HepG2 (cell line): ENCODE measurements around the gene AGTRAP. TPM values are rescaled to one million over a fixed set of nuclear protein-coding genes. Genes with fewer than 3 reads are reported as not detected.

Experiments used
- ATAC-seq: fragments of 200-7000 bp; cut with Tn5 transposase; 3 replicates; pipeline ENCODE4 v1.9.1; 2020; ENCODE audit warnings: mild to moderate bottlenecking, moderate library complexity
- BruUV-seq: library from RNA; stranded (reverse); fragments of 400-500 nt; replicated peaks from 2 replicates; lab custom pipeline; 2021; lab: Mats Ljungman, UMichigan
- CTCF ChIA-PET: fragments of 300-600 bp; formaldehyde crosslinking; extraction: SDS; loops from one replicate; lab custom pipeline; 2021; ENCODE audit warnings: low total read pairs, inconsistent platforms, low intra/inter-chr PET ratio; lab: Yijun Ruan, JAX
- POLR2A ChIA-PET: fragments of 350-600 bp; sonication (Branson Sonifier 250); formaldehyde crosslinking; loops from one replicate; lab custom pipeline; 2020; ENCODE audit warnings: antibody characterized with exemption, inconsistent platforms; lab: Yijun Ruan, JAX
- DNase-seq: peaks from one replicate; pipeline ENCODE4 v3.0.0-alpha.2; 2015; ENCODE audit warnings: low spot score
- FAIRE-seq: peaks from 3 replicates; lab custom pipeline; 2011; peaks lifted over from hg19 to GRCh38; lab: Jason Lieb, UNC
- H2AFZ ChIP-seq: one replicate; pipeline ENCODE4 v1.6.1; 2011; ENCODE audit warnings: low read length, inconsistent platforms
- H3K27ac ChIP-seq: fragments of 300-600 bp; 3 replicates; pipeline ENCODE4 v1.8.0; 2011; ENCODE audit warnings: mixed run types, mild to moderate bottlenecking, mixed read lengths, low read length, inconsistent platforms; ENCODE audit not compliant: insufficient read depth; ENCODE audit errors: extremely low read length
- H3K27me3 ChIP-seq, 2 experiments: fragments of 200-600 bp in 1 of 2; 2 replicates in 1 of 2; 3 replicates in 1 of 2; pipeline versions ENCODE4 v1.6.0 to v1.8.0; 2011; ENCODE audit warnings: low read length in 2 of 2, mild to moderate bottlenecking in 2 of 2, moderate library complexity in 2 of 2, inconsistent platforms in 1 of 2; ENCODE audit not compliant: insufficient read depth in 2 of 2, control insufficient read depth in 1 of 2
- H3K36me3 ChIP-seq, 2 experiments: fragments of 200-600 bp in 1 of 2; replicated peaks in 1 of 2; 2 replicates in 1 of 2; 3 replicates in 1 of 2; pipeline versions ENCODE4 v1.5.1 to v1.8.0; 2011; ENCODE audit warnings: low read length in 2 of 2, inconsistent platforms in 1 of 2; ENCODE audit not compliant: insufficient read depth in 2 of 2, control insufficient read depth in 1 of 2
- H3K4me1 ChIP-seq: 2 replicates; pipeline ENCODE4 v1.5.1; 2012; ENCODE audit warnings: low read length, inconsistent platforms; ENCODE audit not compliant: insufficient read depth
- H3K4me2 ChIP-seq: 2 replicates; pipeline ENCODE4 v1.6.0; 2011; ENCODE audit warnings: low read depth, low read length, inconsistent platforms
- H3K4me3 ChIP-seq, 3 experiments: fragments of 200-600 bp in 1 of 3; sonication (generic), shearing (Covaris generic) in 1 of 3; replicated peaks in 1 of 3; 2 replicates each; pipeline ENCODE4 v1.5.1; 2011 to 2016; ENCODE audit warnings: low read length in 3 of 3, inconsistent platforms in 2 of 3, low read depth in 2 of 3, mild to moderate bottlenecking in 2 of 3, control low read depth in 1 of 3, mixed read lengths in 1 of 3; ENCODE audit not compliant: insufficient read depth in 1 of 3
- H3K79me2 ChIP-seq: one replicate; pipeline ENCODE4 v1.6.1; 2011; ENCODE audit warnings: low read length, inconsistent platforms; ENCODE audit not compliant: insufficient read depth
- H3K9ac ChIP-seq: 2 replicates; pipeline ENCODE4 v1.6.0; 2011; ENCODE audit warnings: mild to moderate bottlenecking, low read depth, low read length, inconsistent platforms; ENCODE audit not compliant: insufficient read depth
- H3K9me3 ChIP-seq: 2 replicates; pipeline ENCODE4 v1.5.1; 2012; ENCODE audit warnings: mild to moderate bottlenecking, low read length
- H4K20me1 ChIP-seq: 2 replicates; pipeline ENCODE4 v1.6.0; 2011; ENCODE audit warnings: inconsistent platforms, mild to moderate bottlenecking, low read length, moderate library complexity; ENCODE audit not compliant: insufficient read depth
- HNRNPLL ChIP-seq: fragments of 200-400 bp; formaldehyde crosslinking; IDR thresholded peaks from 2 replicates; pipeline ENCODE4 v1.6.1; 2017; ENCODE audit warnings: mild to moderate bottlenecking, low read depth, low read length; ENCODE audit not compliant: poor library complexity, severe bottlenecking
- MNT ChIP-seq: fragments of 450-650 bp; IDR thresholded peaks from 2 replicates; pipeline ENCODE4 v1.6.1; 2016
- MXD1 ChIP-seq: sonication (generic); formaldehyde crosslinking; IDR thresholded peaks from 2 replicates; pipeline ENCODE4 v1.4.0; 2020; ENCODE audit warnings: mild to moderate bottlenecking, missing genetic modification reagents
- ZSCAN9 ChIP-seq: IDR thresholded peaks from 2 replicates; pipeline ENCODE4 v1.6.1; 2016; ENCODE audit warnings: borderline replicate concordance
- WGBS: methylation state at CpG from one replicate; pipeline ENCODE4 v1.1.6; 2017; ENCODE audit warnings: low lambda C conversion rate; 5-methylcytosine and 5-hydroxymethylcytosine counted together
- in situ Hi-C: cut with HindIII; loops from 2 replicates; pipeline ENCODE4 v1.10.0; 2017; ENCODE audit warnings: low pct_unique_long_range_greater_than_20kb; ENCODE audit not compliant: extremely low pct_ligation_motif_present
- intact Hi-C: fragments of 100-400 bp; cut with micrococcal nuclease; formaldehyde crosslinking; loops from one replicate; pipeline ENCODE4 v1.10.0; 2022; ENCODE audit not compliant: unreplicated experiment
- polyA plus RNA-seq, 8 experiments: library from polyadenylated mRNA; depleted of rRNA in 3 of 8; stranded (reverse) in 7 of 8; unstranded in 1 of 8; fragments of >200 nt; fragmentation: Illumina TruSeq in 4 of 8; extraction: Trizol in 4 of 8; gene quantifications; 2 replicates each; pipeline versions ENCODE4 v1.2.1 to v1.2.3, GENCODE V29; 2011 to 2016; ENCODE audit warnings: low read depth in 4 of 8, missing spikeins in 1 of 8, mixed read lengths in 1 of 8; ENCODE audit not compliant: insufficient read depth in 1 of 8
- total RNA-seq, 5 experiments: library from RNA; depleted of rRNA; stranded (reverse); fragments of >200 nt; fragmentation: Illumina TruSeq; extraction: Trizol; gene quantifications; 2 replicates each; pipeline ENCODE4 v1.2.3, GENCODE V29; 2016; ENCODE audit warnings: low read depth in 1 of 5

AGTRAP gene
- total and polyA plus RNA-seq, 2 of the 13 experiments (the other 11 are each of a cell fraction or from before 2014, with no cell fraction given), result 28.3 to 32.0 TPM

- no peak for TF ChIP-seq MNT
- no peak for TF ChIP-seq ZSCAN9 (CRISPR knock-in tag)
- TF ChIP-seq, all 625 proteins: peak for 0
Observed at GRCh38 chr1:11764519-11764918, 28.6 kb downstream of the AGTRAP start (continued).

GRCh38 chr1:11765661-11766428, 29.9 kb downstream of the AGTRAP start:
- Histone ChIP-seq H3K9ac (no peak overlapping the region), H3K79me2 (no peaks in the 10 kb centered on the region), H3K9me3 (no peaks in the 10 kb centered on the region), H3K36me3 (no peaks in the 10 kb centered on the region), H3K4me2 (no peak overlapping the region), H3K4me1 (peaks cover 11% of the 10 kb centered on the region; the same call in 1 of the 2 replicates), H2AFZ (no peak overlapping the region), H4K20me1 (no peaks in the 10 kb centered on the region), H3K27ac (no peak overlapping the region), H3K27me3 (peaks cover 15 to 50% of the 10 kb centered on the region in 2 experiments; a peak in 4 of 5 replicates), H3K4me3 (no peak overlapping the region)
- DNase-seq, result no peak
- ATAC-seq, result peak; percentile 16; the same call in 2 of the 3 replicates
- CTCF ChIA-PET, result no interaction called here
- TF ChIP-seq HNRNPLL (peak; percentile 5), MXD1 (CRISPR knock-in tag) (no peak)
- no TSS peak for BruUV-seq
- in situ Hi-C loops (no loop called here), intact Hi-C loops (no loop called here)
- 7% methylated on average over 4 of the region's 19 CpGs for WGBS
- POLR2A ChIA-PET, result interaction anchor here (0.6 kb wide), 1 partner anchor 101 kb away, joined by 3 read pairs; no protein-coding TSS in a partner anchor
- no peak for FAIRE-seq
